CD4-positive, alpha-beta T cell (primary cell): ENCODE results near the gene SERGEF. TPM values are rescaled to one million over a fixed set of nuclear protein-coding genes. Genes with fewer than 3 reads are reported as not detected.

Source experiments
- ATAC-seq: fragments of 200-7000 bp; cut with Tn5 transposase; one replicate; pipeline ENCODE4 v1.10.0; 2022; ENCODE audit warnings: mild to moderate bottlenecking; ENCODE audit not compliant: poor library complexity
- CTCF ChIA-PET: fragments of 350-600 bp; sonication (Branson Sonifier 250); formaldehyde crosslinking; loops from one replicate; lab custom pipeline; 2021; ENCODE audit warnings: antibody characterized with exemption, inconsistent platforms; lab: Charles Lee
- POLR2A ChIA-PET: fragments of 350-600 bp; sonication (Branson Sonifier 250); formaldehyde crosslinking; loops from one replicate; lab custom pipeline; 2021; ENCODE audit warnings: antibody characterized with exemption, inconsistent platforms; lab: Charles Lee
- DNase-seq, 14 experiments: peaks; one replicate each; pipeline ENCODE4 v3.0.0-alpha.2; 2013 to 2020; ENCODE audit warnings: mixed read lengths in 2 of 14
- H3K27ac ChIP-seq, 2 donors: one replicate each; pipeline versions ENCODE4 v1.5.1 to v1.7.0; 2013; ENCODE audit warnings: low read length in 2 of 2, low read depth in 1 of 2, mild to moderate bottlenecking in 1 of 2
- H3K27me3 ChIP-seq, 2 experiments: 1 replicate in 1 of 2; 2 replicates in 1 of 2; pipeline versions ENCODE4 v1.6.1 to v1.7.0; 2013; ENCODE audit warnings: low read length in 2 of 2, control low read depth in 1 of 2, mild to moderate bottlenecking in 1 of 2, moderate library complexity in 1 of 2; ENCODE audit not compliant: insufficient read depth in 2 of 2, control insufficient read depth in 1 of 2
- H3K36me3 ChIP-seq: one replicate; pipeline ENCODE4 v1.6.1; 2013; ENCODE audit warnings: low read length, control low read depth; ENCODE audit not compliant: insufficient read depth
- H3K4me1 ChIP-seq: one replicate; pipeline ENCODE4 v1.6.1; 2013; ENCODE audit warnings: low read length, control low read depth; ENCODE audit not compliant: insufficient read depth
- H3K4me3 ChIP-seq: one replicate; pipeline ENCODE4 v1.5.1; 2013; ENCODE audit warnings: mild to moderate bottlenecking, low read length, moderate library complexity
- H3K9me3 ChIP-seq, 2 experiments: 1 replicate in 1 of 2; 2 replicates in 1 of 2; pipeline versions ENCODE4 v1.6.1 to v1.7.0; 2013; ENCODE audit warnings: low read length in 2 of 2, mild to moderate bottlenecking in 2 of 2, control low read depth in 1 of 2, moderate library complexity in 1 of 2; ENCODE audit not compliant: control insufficient read depth in 1 of 2, insufficient read depth in 1 of 2
- H3K27ac Mint-ChIP-seq: one replicate; pipeline ENCODE4 v1.8.0; 2020; ENCODE audit warnings: mixed read lengths
- H3K27me3 Mint-ChIP-seq: one replicate; pipeline ENCODE4 v1.8.0; 2021; ENCODE audit warnings: mixed read lengths
- H3K36me3 Mint-ChIP-seq: one replicate; pipeline ENCODE4 v1.8.0; 2021; ENCODE audit warnings: low read depth, mixed read lengths
- H3K4me1 Mint-ChIP-seq: one replicate; pipeline ENCODE4 v1.8.0; 2021; ENCODE audit warnings: low read depth, mixed read lengths
- H3K4me3 Mint-ChIP-seq: one replicate; pipeline ENCODE4 v1.8.0; 2020; ENCODE audit warnings: mild to moderate bottlenecking, mixed read lengths
- H3K9me3 Mint-ChIP-seq: one replicate; pipeline ENCODE4 v1.8.0; 2020; ENCODE audit warnings: mixed read lengths
- CTCF ChIP-seq: fragments of 200-600 bp; IDR thresholded peaks from one replicate; pipeline ENCODE4 v1.8.0; 2022; ENCODE audit warnings: antibody characterized with exemption, mild to moderate bottlenecking
- intact Hi-C, 2 experiments: fragments of 100-400 bp; cut with DNase I in 1 of 2; cut with micrococcal nuclease in 1 of 2; formaldehyde crosslinking; loops; one replicate each; pipeline versions ENCODE4 v1.15.1 to v1.9.0; 2023 to 2025; cut with DNase I, micrococcal nuclease
- total RNA-seq, 174 experiments: library from RNA in 2 of 174; stranded (reverse) in 2 of 174; gene quantifications; one replicate each; pipeline ENCODE4 v1.2.3 and lab custom pipeline; 2021 to 2026

SERGEF gene
- total RNA-seq, 2 experiments from 2014 or later: 35.2 to 37.1 TPM

GRCh38 chr11:17812865-17813187, 200.0 kb downstream of the SERGEF start:
- Histone ChIP-seq H3K27me3 (no peaks in the 10 kb centered on the region), H3K27ac (no peak overlapping the region), H3K36me3 (no peaks in the 10 kb centered on the region), H3K9me3 (no peaks in the 10 kb centered on the region), H3K4me1 (no peaks in the 10 kb centered on the region), H3K4me3 (no peak overlapping the region)
- Mint-ChIP-seq H3K4me1 (no peaks in the 10 kb centered on the region), H3K27me3 (no peaks in the 10 kb centered on the region), H3K9me3 (no peaks in the 10 kb centered on the region), H3K4me3 (no peak overlapping the region), H3K36me3 (peaks cover 21% of the 10 kb centered on the region), H3K27ac (no peak overlapping the region)
- POLR2A ChIA-PET: no interaction called here
- intact Hi-C loops: no loop called here
- DNase-seq (no peak), ATAC-seq (no peak)
- CTCF ChIA-PET: no interaction called here
- TF ChIP-seq CTCF: no peak

GRCh38 chr11:17812091-17812864, 200.6 kb downstream of the SERGEF start:
- ATAC-seq: no peak
- no peak overlapping the region for H3K4me3 Mint-ChIP-seq

GRCh38 chr11:17811352-17811751, 201.5 kb downstream of the SERGEF start:
- Histone ChIP-seq H3K27me3 (no peaks in the 10 kb centered on the region), H3K27ac (no peak overlapping the region), H3K9me3 (no peaks in the 10 kb centered on the region), H3K4me1 (no peaks in the 10 kb centered on the region), H3K4me3 (no peak overlapping the region), H3K36me3 (no peaks in the 10 kb centered on the region)
- Mint-ChIP-seq H3K4me3 (no peak overlapping the region), H3K9me3 (no peaks in the 10 kb centered on the region), H3K36me3 (peaks cover 21% of the 10 kb centered on the region), H3K4me1 (no peaks in the 10 kb centered on the region), H3K27ac (no peak overlapping the region), H3K27me3 (no peaks in the 10 kb centered on the region)
- intact Hi-C loops: no loop called here
- no peak for TF ChIP-seq CTCF
- no peak for ATAC-seq
- POLR2A ChIA-PET: no interaction called here
- DNase-seq: no peak
- CTCF ChIA-PET: interaction anchor here (1.1 kb wide), 1 partner anchor 22 kb away, joined by 3 read pairs; no protein-coding TSS in a partner anchor

More at GRCh38 chr11:17812091-17812864, 200.6 kb downstream of the SERGEF start:
- H3K27me3 Mint-ChIP-seq: no peaks in the 10 kb centered on the region
- H3K4me1 ChIP-seq: no peaks in the 10 kb centered on the region
- H3K27ac ChIP-seq: no peak overlapping the region
- TF ChIP-seq CTCF: no peak
- intact Hi-C loops: no loop called here
- no peak overlapping the region for H3K27ac Mint-ChIP-seq
- no peaks in the 10 kb centered on the region for H3K9me3 ChIP-seq
- H3K9me3 Mint-ChIP-seq: no peaks in the 10 kb centered on the region
- H3K36me3 Mint-ChIP-seq: peaks cover 21% of the 10 kb centered on the region
- no peak overlapping the region for H3K4me3 ChIP-seq
- POLR2A ChIA-PET: no interaction called here
- no peaks in the 10 kb centered on the region for H3K36me3 ChIP-seq
- CTCF ChIA-PET: interaction anchor here (1.1 kb wide), 1 partner anchor 21 kb away, joined by 3 read pairs; no protein-coding TSS in a partner anchor
- no peaks in the 10 kb centered on the region for H3K4me1 Mint-ChIP-seq
- no peak for DNase-seq
- no peaks in the 10 kb centered on the region for H3K27me3 ChIP-seq
